Parathyroid adenoma (tissue), 2 donors: ENCODE data around the gene RRBP1.

Experiments
- H2AFZ ChIP-seq: fragments of 300-600 bp; sonication (generic); one replicate; pipeline ENCODE4 v1.7.0; 2017; ENCODE audit warnings: antibody characterized with exemption, mild to moderate bottlenecking
- H3K27ac ChIP-seq: fragments of 300-600 bp; sonication (generic); one replicate; pipeline ENCODE4 v1.7.0; 2017
- H3K27me3 ChIP-seq: fragments of 300-600 bp; sonication (generic); one replicate; pipeline ENCODE4 v1.7.0; 2017; ENCODE audit warnings: low read length; ENCODE audit not compliant: control insufficient read depth, insufficient read depth
- H3K36me3 ChIP-seq: fragments of 300-600 bp; sonication (generic); one replicate; pipeline ENCODE4 v1.7.0; 2017; ENCODE audit warnings: low read length; ENCODE audit not compliant: control insufficient read depth, insufficient read depth
- H3K4me1 ChIP-seq: fragments of 300-600 bp; sonication (generic); one replicate; pipeline ENCODE4 v1.7.0; 2017; ENCODE audit warnings: control low read depth
- H3K4me2 ChIP-seq: fragments of 300-600 bp; sonication (generic); one replicate; pipeline ENCODE4 v1.7.0; 2017; ENCODE audit warnings: low read length
- H3K4me3 ChIP-seq: fragments of 300-600 bp; sonication (generic); one replicate; pipeline ENCODE4 v1.7.0; 2017; ENCODE audit warnings: low read depth, low read length
- H3K79me2 ChIP-seq: fragments of 300-600 bp; sonication (generic); one replicate; pipeline ENCODE4 v1.7.0; 2017; ENCODE audit warnings: control low read depth
- H3K9ac ChIP-seq: fragments of 300-600 bp; sonication (generic); one replicate; pipeline ENCODE4 v1.7.0; 2017; ENCODE audit warnings: mild to moderate bottlenecking
- H3K9me3 ChIP-seq: fragments of 300-600 bp; sonication (generic); one replicate; pipeline ENCODE4 v1.7.0; 2017; ENCODE audit warnings: low read length; ENCODE audit not compliant: control insufficient read depth
- TF ChIP-seq, protein P1 (sequence below): fragments of 300-600 bp; sonication (generic); IDR thresholded peaks from one replicate; pipeline ENCODE4 v1.7.0; 2017; ENCODE audit warnings: antibody characterized with exemption, mild to moderate bottlenecking
- donor health status: primary hyperparathyroidism.

Gene RRBP1

DNA sequence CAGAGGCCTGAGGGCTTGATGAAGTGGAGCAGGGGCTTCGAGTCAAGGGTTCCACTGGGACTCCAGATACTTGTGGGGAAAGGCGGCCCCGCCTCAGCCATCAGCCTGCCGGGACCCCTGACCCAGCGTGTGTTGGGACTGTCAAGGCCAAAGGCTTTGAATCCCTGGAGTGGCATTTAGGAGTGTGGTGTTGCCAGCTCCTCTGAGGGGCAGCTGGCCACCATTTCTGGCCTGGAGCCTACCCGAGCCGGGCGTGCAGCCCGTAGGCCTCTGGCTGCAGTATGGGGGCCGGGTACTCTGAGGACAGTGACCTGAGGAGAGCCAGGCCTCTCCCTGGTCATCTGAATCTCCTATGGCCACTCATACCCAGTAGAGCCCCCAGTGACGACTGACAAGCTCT lies 40.0 kb downstream of the RRBP1 start:
- no peak overlapping the region for H2AFZ ChIP-seq
- no peak overlapping the region for H3K4me2 ChIP-seq
- H3K27ac ChIP-seq = no peak overlapping the region
- H3K9me3 ChIP-seq = no peaks in the 10 kb centered on the region
- H3K36me3 ChIP-seq = no peaks in the 10 kb centered on the region
- no peak overlapping the region for H3K9ac ChIP-seq
- TF ChIP-seq, protein P1, sequence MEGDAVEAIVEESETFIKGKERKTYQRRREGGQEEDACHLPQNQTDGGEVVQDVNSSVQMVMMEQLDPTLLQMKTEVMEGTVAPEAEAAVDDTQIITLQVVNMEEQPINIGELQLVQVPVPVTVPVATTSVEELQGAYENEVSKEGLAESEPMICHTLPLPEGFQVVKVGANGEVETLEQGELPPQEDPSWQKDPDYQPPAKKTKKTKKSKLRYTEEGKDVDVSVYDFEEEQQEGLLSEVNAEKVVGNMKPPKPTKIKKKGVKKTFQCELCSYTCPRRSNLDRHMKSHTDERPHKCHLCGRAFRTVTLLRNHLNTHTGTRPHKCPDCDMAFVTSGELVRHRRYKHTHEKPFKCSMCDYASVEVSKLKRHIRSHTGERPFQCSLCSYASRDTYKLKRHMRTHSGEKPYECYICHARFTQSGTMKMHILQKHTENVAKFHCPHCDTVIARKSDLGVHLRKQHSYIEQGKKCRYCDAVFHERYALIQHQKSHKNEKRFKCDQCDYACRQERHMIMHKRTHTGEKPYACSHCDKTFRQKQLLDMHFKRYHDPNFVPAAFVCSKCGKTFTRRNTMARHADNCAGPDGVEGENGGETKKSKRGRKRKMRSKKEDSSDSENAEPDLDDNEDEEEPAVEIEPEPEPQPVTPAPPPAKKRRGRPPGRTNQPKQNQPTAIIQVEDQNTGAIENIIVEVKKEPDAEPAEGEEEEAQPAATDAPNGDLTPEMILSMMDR = no peak
- H3K4me3 ChIP-seq = no peak overlapping the region
- H3K79me2 ChIP-seq = peaks cover 68% of the 10 kb centered on the region
- H3K27me3 ChIP-seq = no peaks in the 10 kb centered on the region
- H3K4me1 ChIP-seq = peaks cover 40% of the 10 kb centered on the region

DNA sequence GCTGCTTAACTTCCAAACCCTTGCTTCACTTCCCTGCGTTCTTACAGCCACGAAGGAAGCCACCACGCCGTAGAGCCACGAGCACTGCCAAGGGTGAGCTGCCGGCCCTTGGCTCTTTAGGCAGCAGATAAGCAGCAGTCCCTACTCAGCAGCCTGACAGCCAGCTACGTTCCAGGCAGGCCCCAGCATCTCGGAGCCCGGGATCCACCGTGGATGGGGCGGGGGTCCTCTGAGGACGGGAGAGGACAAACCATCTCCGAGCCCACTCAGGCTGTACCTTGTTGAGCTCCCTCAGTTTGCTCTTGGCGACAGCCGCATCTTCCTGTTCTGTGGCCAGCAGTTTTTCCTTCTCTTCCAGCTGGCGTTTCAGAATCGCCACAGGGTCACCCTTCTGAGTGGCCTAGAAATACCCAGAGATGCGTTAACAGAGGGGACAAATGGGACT lies 40.5 kb downstream of the RRBP1 start:
- Histone ChIP-seq H3K36me3 (no peaks in the 10 kb centered on the region), H3K27ac (no peak overlapping the region), H3K4me1 (peaks cover 35% of the 10 kb centered on the region)

DNA sequence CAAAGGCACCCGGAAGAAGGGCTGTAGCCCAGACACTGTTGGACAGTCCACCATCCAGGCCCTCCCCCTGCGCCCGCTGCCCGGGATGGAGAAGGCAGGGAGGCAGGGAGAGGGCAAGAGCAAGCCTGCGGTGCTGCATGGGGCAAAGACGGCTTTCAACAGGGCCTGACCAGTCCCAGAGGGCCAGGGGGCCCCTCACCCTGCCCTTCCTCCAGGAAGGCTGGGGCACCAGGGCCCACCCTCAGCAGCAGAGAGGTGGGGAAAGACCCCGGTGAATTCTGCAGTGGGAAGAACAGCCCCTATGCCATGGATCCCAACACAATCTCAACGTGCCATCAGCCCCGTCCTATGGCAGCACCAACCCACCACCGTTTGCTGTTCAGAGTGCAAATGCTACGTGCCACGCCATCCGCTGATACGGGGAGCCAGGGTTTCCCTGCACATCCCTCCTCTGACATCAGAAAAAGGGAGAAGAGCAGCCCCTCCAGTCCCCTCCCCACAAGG lies 41.1 kb downstream of the RRBP1 start:
- Histone ChIP-seq H3K4me3 (no peak overlapping the region), H3K36me3 (no peaks in the 10 kb centered on the region), H3K27ac (no peak overlapping the region), H3K4me1 (peaks cover 29% of the 10 kb centered on the region), H3K9me3 (no peaks in the 10 kb centered on the region), H2AFZ (no peak overlapping the region), H3K79me2 (peaks cover 68% of the 10 kb centered on the region), H3K4me2 (no peak overlapping the region), H3K9ac (no peak overlapping the region), H3K27me3 (no peaks in the 10 kb centered on the region)
- TF ChIP-seq, protein P1 = no peak

More for the DNA sequence above, 40.5 kb downstream of the RRBP1 start:
- H3K79me2 ChIP-seq = peaks cover 70% of the 10 kb centered on the region
- no peak overlapping the region for H3K4me3 ChIP-seq
- H3K9ac ChIP-seq = no peak overlapping the region
- TF ChIP-seq, protein P1 = no peak
- H3K27me3 ChIP-seq = no peaks in the 10 kb centered on the region
- no peak overlapping the region for H3K4me2 ChIP-seq
- H3K9me3 ChIP-seq = no peaks in the 10 kb centered on the region
- H2AFZ ChIP-seq = no peak overlapping the region

DNA sequence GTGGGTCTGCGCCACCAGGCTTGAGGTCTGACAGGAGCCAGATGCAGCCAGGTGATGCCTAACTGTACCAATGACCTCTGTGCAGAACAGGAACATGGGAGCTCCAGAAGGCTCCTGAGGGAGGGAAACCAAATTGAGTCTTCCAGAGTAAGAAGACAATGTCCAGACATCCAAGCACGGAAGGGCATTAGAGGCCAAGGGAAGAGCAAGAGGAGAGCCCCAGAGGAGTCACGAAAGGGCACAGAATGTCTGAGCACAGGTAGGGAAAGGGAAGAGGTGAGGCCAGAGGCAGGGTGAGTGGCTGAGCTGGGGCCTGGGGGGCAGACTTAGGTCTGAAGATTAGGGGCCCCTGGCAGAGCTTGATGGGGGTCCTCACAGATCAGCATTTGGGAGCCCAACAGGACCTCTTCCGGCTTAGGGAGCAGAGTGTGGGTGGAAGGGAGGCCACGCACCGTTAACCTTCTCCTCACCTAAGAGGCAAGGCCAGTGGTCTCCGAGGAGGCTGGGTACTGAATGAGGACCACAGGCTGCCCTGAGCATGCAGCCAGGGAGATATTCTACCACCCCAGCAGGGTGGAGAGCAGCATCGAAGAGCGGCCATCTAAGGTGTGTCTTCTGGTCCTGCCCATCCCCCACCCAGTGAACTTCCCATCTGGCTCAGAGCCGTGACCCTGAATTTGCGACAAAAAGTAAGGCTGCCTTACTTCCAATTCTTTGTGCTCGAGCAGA lies 41.7 kb downstream of the RRBP1 start:
- no peaks in the 10 kb centered on the region for H3K36me3 ChIP-seq

More for the DNA sequence above, 41.7 kb downstream of the RRBP1 start:
- peaks cover 65% of the 10 kb centered on the region for H3K79me2 ChIP-seq
- H3K27me3 ChIP-seq = no peaks in the 10 kb centered on the region
- H3K4me3 ChIP-seq = no peak overlapping the region
- no peak overlapping the region for H3K4me2 ChIP-seq
- no peak overlapping the region for H3K27ac ChIP-seq
- no peaks in the 10 kb centered on the region for H3K9me3 ChIP-seq
- H2AFZ ChIP-seq = no peak overlapping the region
- TF ChIP-seq, protein P1 = no peak
- H3K4me1 ChIP-seq = peaks cover 24% of the 10 kb centered on the region
- no peak overlapping the region for H3K9ac ChIP-seq
